Inflammatory macrophage treated with lipopolysaccharide for 1 hour (primary cell): Measurements from ENCODE around the gene OR52N1.
A peak's percentile ranks its signal among the peaks of the same experiment; 100 is the strongest.

Experiments
- DNase-seq, 2 donors: peaks; one replicate each; pipeline ENCODE4 v3.0.0-alpha.2; 2020 to 2022

The OR52N1 gene

GRCh38 chr11:5791165-5791564 lies at the start of gene OR52N1:
Gene OR52N1 (minus strand): TSS chr11:5791265. CDS start chr11:5788816, 2,449 bp downstream.
- DNase-seq = no peak

GRCh38 chr11:5837695-5838094 lies 46.6 kb upstream of the OR52N1 start:
- no peak for DNase-seq

- no peak for DNase-seq
These were observed 42.4 kb upstream of the OR52N1 start for GRCh38 chr11:5833446-5833845.

- no peak for DNase-seq
These were observed 40.2 kb upstream of the OR52N1 start for GRCh38 chr11:5831196-5831829.

- DNase-seq = peak; percentile 12 to 29
These were observed 27.3 kb upstream of the OR52N1 start for GRCh38 chr11:5818245-5818886.

GRCh38 chr11:5815534-5815933 lies 24.5 kb upstream of the OR52N1 start:
- peak; percentile 79 to 84 for DNase-seq

- DNase-seq = no peak
These were observed 19.1 kb upstream of the OR52N1 start for GRCh38 chr11:5809905-5810795.

GRCh38 chr11:5809122-5809519 lies 18.1 kb upstream of the OR52N1 start:
- peak in 1 of 2 donors; percentile 16 for DNase-seq

- peak; percentile 68 to 96 for DNase-seq
These were observed 17.5 kb upstream of the OR52N1 start, which contains the start of gene OR52N2 for GRCh38 chr11:5808500-5809121. Gene OR52N2 (plus strand): TSS chr11:5808924. CDS start chr11:5820336, 11,412 bp downstream.

GRCh38 chr11:5807580-5807979 lies 16.5 kb upstream of the OR52N1 start:
- DNase-seq = no peak

- DNase-seq = no peak
These were observed 12.9 kb upstream of the OR52N1 start for GRCh38 chr11:5803982-5804381.

- DNase-seq = no peak
These were observed 5.5 kb upstream of the OR52N1 start for GRCh38 chr11:5796541-5796940.

GRCh38 chr11:5783255-5783654 lies 7.8 kb downstream of the OR52N1 start, which contains the start of gene OR52N5:
Gene OR52N5 (minus strand): TSS chr11:5783355. CDS start chr11:5778634, 4,721 bp downstream.
- DNase-seq = no peak

- DNase-seq = no peak
These were observed 24.0 kb downstream of the OR52N1 start for GRCh38 chr11:5767056-5767455.

- no peak for DNase-seq
These were observed 37.1 kb downstream of the OR52N1 start, which contains the start of gene OR52N4 for GRCh38 chr11:5753943-5754342. Gene OR52N4 (plus strand): TSS chr11:5754243. CDS start chr11:5754741, 498 bp downstream.

GRCh38 chr11:5749836-5750235 lies 41.2 kb downstream of the OR52N1 start:
- DNase-seq = no peak

GRCh38 chr11:5746614-5747013 lies 44.5 kb downstream of the OR52N1 start:
- DNase-seq = no peak

- DNase-seq = no peak
These were observed 52.6 kb downstream of the OR52N1 start for GRCh38 chr11:5738431-5738830.

GRCh38 chr11:5737670-5738392 lies 53.2 kb downstream of the OR52N1 start:
- DNase-seq = no peak

GRCh38 chr11:5737091-5737490 lies 54.0 kb downstream of the OR52N1 start:
- no peak for DNase-seq
